OCI-LY7 (cell line): ENCODE results near the gene RPLP2. TPM values are rescaled to one million over a fixed set of nuclear protein-coding genes. Genes with fewer than 3 reads are reported as not detected.

Experiments
- BruUV-seq: library from RNA; stranded (reverse); fragments of 400-500 nt; replicated peaks from 2 replicates; lab custom pipeline; 2021; lab: Mats Ljungman, UMichigan
- CTCF ChIA-PET: fragments of 300-600 bp; sonication (Branson Sonifier 250); formaldehyde crosslinking; loops from one replicate; lab custom pipeline; 2022; ENCODE audit warnings: antibody characterized with exemption; ENCODE audit not compliant: unreplicated experiment; lab: Charles Lee
- POLR2A ChIA-PET: fragments of 300-600 bp; sonication (Branson Sonifier 250); formaldehyde crosslinking; loops from one replicate; lab custom pipeline; 2022; ENCODE audit warnings: antibody characterized with exemption; lab: Charles Lee
- DNase-seq: peaks from one replicate; pipeline ENCODE4 v3.0.0-alpha.2; 2015; ENCODE audit warnings: low spot score
- H2AFZ ChIP-seq: fragments of 200-600 bp; sonication (generic), shearing (Covaris generic); 2 replicates; pipeline ENCODE4 v1.6.1; 2014; ENCODE audit warnings: mild to moderate bottlenecking, antibody characterized with exemption, low read length, moderate library complexity
- H3K27ac ChIP-seq: fragments of 200-600 bp; sonication (generic); 2 replicates; pipeline ENCODE4 v1.5.1; 2014; ENCODE audit warnings: mixed run types, low read depth, mild to moderate bottlenecking, moderate library complexity, low read length, inconsistent platforms; ENCODE audit not compliant: poor library complexity, severe bottlenecking
- H3K36me3 ChIP-seq: fragments of 200-600 bp; sonication (generic); 2 replicates; pipeline ENCODE4 v1.6.1; 2014; ENCODE audit warnings: mild to moderate bottlenecking, antibody characterized with exemption, low read length, moderate library complexity, mixed read lengths; ENCODE audit not compliant: insufficient read depth
- H3K4me1 ChIP-seq: fragments of 200-600 bp; sonication (generic); 2 replicates; pipeline ENCODE4 v1.5.1; 2014; ENCODE audit warnings: mild to moderate bottlenecking, low read length; ENCODE audit not compliant: insufficient read depth, poor library complexity, severe bottlenecking
- H3K4me2 ChIP-seq: fragments of 200-600 bp; sonication (generic); 2 replicates; pipeline ENCODE4 v1.6.1; 2014; ENCODE audit warnings: mild to moderate bottlenecking, low read length
- H3K4me3 ChIP-seq: fragments of 200-600 bp; sonication (generic); 2 replicates; pipeline ENCODE4 v1.5.1; 2014; ENCODE audit warnings: mild to moderate bottlenecking, low read depth, low read length; ENCODE audit not compliant: poor library complexity, severe bottlenecking
- H3K79me2 ChIP-seq: fragments of 200-600 bp; sonication (generic); 2 replicates; pipeline ENCODE4 v1.6.1; 2016; ENCODE audit warnings: low read depth, mild to moderate bottlenecking, low read length, moderate library complexity, mixed read lengths; ENCODE audit not compliant: insufficient read depth
- H3K9me2 ChIP-seq: fragments of 200-600 bp; sonication (generic); 2 replicates; pipeline ENCODE4 v1.6.1; 2016; ENCODE audit warnings: mild to moderate bottlenecking, low read length, mixed read lengths; ENCODE audit not compliant: insufficient read depth
- H3K9me3 ChIP-seq: fragments of 200-600 bp; sonication (generic); 2 replicates; pipeline ENCODE4 v1.6.1; 2014; ENCODE audit warnings: mild to moderate bottlenecking, mixed run types, low read length, mixed read lengths
- H4K20me1 ChIP-seq: fragments of 200-600 bp; sonication (generic); 2 replicates; pipeline ENCODE4 v1.6.1; 2014; ENCODE audit warnings: mild to moderate bottlenecking, antibody characterized with exemption, low read length, moderate library complexity, mixed read lengths; ENCODE audit not compliant: insufficient read depth
- CTCF ChIP-seq: fragments of 200-600 bp; sonication (generic); conservative IDR thresholded peaks from 2 replicates; pipeline ENCODE4 v1.5.1; 2014; ENCODE audit warnings: mild to moderate bottlenecking, antibody characterized with exemption, low read length, moderate library complexity, mixed read lengths
- EZH2phosphoT487 ChIP-seq: fragments of 200-600 bp; sonication (generic); IDR thresholded peaks from 2 replicates; pipeline ENCODE4 v1.6.1; 2018; ENCODE audit warnings: low read depth, borderline replicate concordance, mild to moderate bottlenecking, mixed run types, antibody characterized with exemption, low read length, moderate library complexity, mixed read lengths
- intact Hi-C: fragments of 100-400 bp; cut with micrococcal nuclease; formaldehyde crosslinking; loops from one replicate; pipeline ENCODE4 v1.10.0; 2022; ENCODE audit not compliant: unreplicated experiment
- total RNA-seq, 2 experiments: library from RNA; depleted of rRNA in 1 of 2; stranded (reverse); fragments of >200 nt in 1 of 2; shearing (Covaris generic) in 1 of 2; gene quantifications; 2 replicates each; pipeline ENCODE4 v1.2.3, GENCODE V29; 2014 to 2022

RPLP2 gene
- total RNA-seq, 2 experiments from 2014 or later = 1,564 to 3,147 TPM

- peak overlapping the region; percentile 87 for H3K4me2 ChIP-seq
- no TSS peak for BruUV-seq
- H3K9me2 ChIP-seq = no peaks in the 10 kb centered on the region
- H3K4me1 ChIP-seq = peaks cover 20% of the 10 kb centered on the region
- TF ChIP-seq EZH2phosphoT487 (no peak), CTCF (no peak)
- H3K4me3 ChIP-seq = peak overlapping the region; percentile 66
- CTCF ChIA-PET = no interaction called here
- H3K27ac ChIP-seq = no peak overlapping the region
- H3K79me2 ChIP-seq = no peaks in the 10 kb centered on the region
- H4K20me1 ChIP-seq = no peaks in the 10 kb centered on the region
- POLR2A ChIA-PET = no interaction called here
- intact Hi-C loops = loop anchor here (5.0 kb wide), 2 partner anchors 58 to 128 kb away; no protein-coding TSS in a partner anchor
- peak; percentile 47 for DNase-seq
- H3K9me3 ChIP-seq = no peaks in the 10 kb centered on the region
- no peaks in the 10 kb centered on the region for H3K36me3 ChIP-seq
- H2AFZ ChIP-seq = peak overlapping the region; percentile 51; the same call in 1 of the 2 replicates
These were observed 39.5 kb downstream of the RPLP2 start for GRCh38 chr11:849104-849824.

GRCh38 chr11:849951-850774, 40.4 kb downstream of the RPLP2 start:
- BruUV-seq = no TSS peak
- H3K79me2 ChIP-seq = no peaks in the 10 kb centered on the region
- intact Hi-C loops = loop anchor here (5.0 kb wide), 2 partner anchors 57 to 127 kb away; no protein-coding TSS in a partner anchor
- peak overlapping the region; percentile 87; the same call in 1 of the 2 replicates for H3K4me2 ChIP-seq
- H3K9me2 ChIP-seq = no peaks in the 10 kb centered on the region
- H4K20me1 ChIP-seq = no peaks in the 10 kb centered on the region
- ChIA-PET CTCF (no interaction called here), POLR2A (no interaction called here)
- TF ChIP-seq CTCF (no peak), EZH2phosphoT487 (no peak)
- H3K36me3 ChIP-seq = no peaks in the 10 kb centered on the region
- H2AFZ ChIP-seq = no peak overlapping the region
- H3K27ac ChIP-seq = no peak overlapping the region
- no peaks in the 10 kb centered on the region for H3K9me3 ChIP-seq
- H3K4me3 ChIP-seq = no peak overlapping the region
- H3K4me1 ChIP-seq = peaks cover 14% of the 10 kb centered on the region
- no peak for DNase-seq
